ACHN (cell line): ENCODE data around the gene CAPN1.

Source experiments
- DNase-seq: peaks from one replicate; pipeline ENCODE4 v3.0.0-alpha.2; 2015
- in situ Hi-C: cut with HindIII; loops from 2 replicates; pipeline ENCODE4 v1.10.0; 2017; ENCODE audit warnings: low sequenced_read_pairs, low pct_ligation_motif_present, low pct_unique_long_range_greater_than_20kb

CAPN1 gene

DNA sequence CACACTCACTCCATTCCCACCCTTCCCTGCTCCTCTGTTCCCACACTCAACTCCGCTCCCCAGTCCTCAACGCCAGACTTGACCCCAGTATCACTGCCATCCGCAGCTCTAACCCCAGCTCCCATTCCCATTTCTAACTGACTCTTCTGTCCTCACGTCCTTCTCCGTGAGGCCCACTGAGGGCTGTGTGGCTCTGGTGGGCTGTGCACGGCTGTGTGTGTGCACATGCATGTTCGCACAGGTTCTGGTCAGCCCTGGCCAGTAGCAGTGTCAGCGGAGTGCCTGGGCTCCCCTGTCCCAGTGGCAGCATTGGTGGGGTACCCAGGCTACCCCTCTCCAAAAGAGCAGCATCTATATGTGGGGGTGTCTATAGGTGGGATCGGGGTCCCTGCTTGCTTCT, 5.0 kb downstream of the CAPN1 start:
- DNase-seq: no peak
- in situ Hi-C loops: no loop called here

DNA sequence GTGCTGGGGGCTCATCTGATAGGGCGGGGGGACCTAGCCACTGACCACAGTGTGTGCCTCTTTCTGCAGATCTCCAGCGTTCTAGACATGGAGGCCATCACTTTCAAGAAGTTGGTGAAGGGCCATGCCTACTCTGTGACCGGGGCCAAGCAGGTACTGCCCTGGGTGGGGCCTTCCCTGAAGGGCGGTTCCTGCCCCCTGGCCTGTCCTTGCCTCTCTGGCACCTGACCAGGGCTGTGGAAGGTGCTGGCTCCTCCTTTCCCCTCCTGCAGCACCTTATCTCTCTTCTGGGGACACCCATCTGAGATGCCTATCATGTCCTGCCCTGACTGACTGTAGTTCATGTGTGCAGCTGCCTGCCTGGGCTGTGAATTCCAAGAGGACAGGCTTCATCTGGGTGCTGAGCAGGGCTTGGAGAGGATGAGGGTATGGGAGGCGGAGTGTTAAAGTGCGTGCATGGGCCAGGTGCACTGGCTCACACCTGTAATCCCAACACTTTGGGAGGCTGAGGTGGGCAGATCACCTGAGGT, 5.5 kb downstream of the CAPN1 start:
- in situ Hi-C loops: no loop called here
- no peak for DNase-seq

DNA sequence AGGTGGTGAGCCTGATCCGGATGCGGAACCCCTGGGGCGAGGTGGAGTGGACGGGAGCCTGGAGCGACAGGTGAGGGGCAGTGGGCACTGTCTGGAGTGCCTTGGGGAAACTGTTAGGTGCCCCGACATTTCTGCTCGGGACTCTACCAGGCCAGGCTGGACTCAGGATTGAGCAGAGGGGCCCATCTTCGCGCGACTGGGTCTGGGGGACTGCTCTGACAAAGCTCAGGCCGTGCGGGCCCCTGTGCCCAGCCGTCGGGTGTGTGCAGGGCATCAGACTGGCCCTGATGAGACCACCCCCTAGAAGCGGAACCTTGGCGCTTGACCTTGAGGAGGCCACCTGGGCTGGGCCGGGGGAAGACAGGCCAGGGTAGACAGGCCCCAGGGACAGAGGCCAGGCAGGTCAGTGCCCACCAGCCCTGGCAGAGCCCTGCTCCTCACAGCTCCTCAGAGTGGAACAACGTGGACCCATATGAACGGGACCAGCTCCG, 6.3 kb downstream of the CAPN1 start:
- no peak for DNase-seq
- in situ Hi-C loops: no loop called here

DNA sequence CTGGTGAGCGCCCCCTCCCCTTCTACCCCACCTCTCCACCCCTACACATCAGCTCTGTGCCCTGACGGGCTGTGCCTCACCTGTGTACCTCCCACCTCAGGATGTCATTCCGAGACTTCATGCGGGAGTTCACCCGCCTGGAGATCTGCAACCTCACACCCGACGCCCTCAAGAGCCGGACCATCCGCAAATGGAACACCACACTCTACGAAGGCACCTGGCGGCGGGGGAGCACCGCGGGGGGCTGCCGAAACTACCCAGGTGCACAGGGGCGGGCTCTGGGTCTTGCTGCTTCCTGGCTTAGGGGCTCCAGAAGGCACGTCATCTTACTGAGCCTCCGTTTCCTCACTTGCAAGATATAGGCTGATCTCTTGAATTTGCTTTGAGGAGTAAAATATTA, 6.8 kb downstream of the CAPN1 start:
- in situ Hi-C loops: no loop called here
- no peak for DNase-seq

DNA sequence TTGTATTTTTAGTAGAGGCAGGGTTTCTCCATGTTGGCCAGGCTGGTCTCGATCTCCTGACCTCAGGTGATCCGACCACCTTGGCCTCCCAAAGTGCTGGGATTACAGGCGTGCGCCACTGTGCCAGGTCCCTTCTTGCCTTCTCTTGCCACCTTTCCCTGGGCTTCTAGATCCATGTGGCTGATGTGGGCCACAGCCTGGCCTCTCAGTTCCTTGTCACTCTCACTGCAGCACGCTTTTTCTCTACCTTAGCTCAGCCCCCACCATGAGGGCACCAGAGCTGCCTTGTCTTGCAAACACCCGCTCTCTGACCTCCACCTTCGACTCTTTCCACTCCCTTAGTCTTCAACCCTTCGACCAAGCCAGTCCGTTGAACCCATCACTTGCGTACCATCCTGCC, 7.5 kb downstream of the CAPN1 start:
- no peak for DNase-seq
- in situ Hi-C loops: no loop called here

DNA sequence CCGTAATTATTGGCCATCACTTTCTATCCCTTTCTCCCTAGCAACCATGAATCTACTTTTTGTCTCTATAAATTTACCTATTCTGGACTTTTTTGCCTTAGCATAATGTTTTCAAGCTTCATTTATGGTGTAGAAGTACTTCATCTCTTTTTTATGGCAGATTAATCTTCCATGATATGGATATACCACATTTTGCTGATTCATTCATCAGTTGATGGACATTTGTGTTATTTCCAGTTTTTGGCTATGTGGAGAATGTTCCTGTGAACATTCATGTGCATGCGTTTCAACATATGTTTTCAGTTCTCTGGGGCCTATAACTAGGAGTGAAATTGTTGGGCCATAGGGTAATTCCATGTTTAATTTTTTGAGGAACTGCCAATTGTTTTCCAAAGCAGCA, 12.8 kb downstream of the CAPN1 start:
- in situ Hi-C loops: no loop called here
- DNase-seq: no peak

DNA sequence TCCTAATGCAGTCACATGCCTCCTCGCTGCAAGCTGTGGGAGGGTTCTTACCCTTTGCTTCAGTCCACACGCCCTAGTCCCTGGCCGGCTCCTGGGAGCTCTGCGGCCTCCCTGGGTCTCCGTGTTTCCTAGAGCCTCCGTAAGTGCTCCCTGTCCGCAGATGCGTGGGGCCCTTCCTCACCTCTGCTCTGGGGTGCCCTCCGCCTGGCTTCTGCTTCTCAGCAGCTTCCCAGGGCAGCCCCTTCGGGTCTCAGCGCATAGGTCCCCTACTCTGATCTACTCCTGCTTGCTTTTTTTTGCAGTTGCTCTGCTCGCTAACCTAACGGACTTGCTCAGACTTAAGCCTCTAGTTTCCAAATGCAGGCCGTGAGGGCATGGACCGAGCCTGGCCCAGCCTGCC, 22.4 kb downstream of the CAPN1 start:
- in situ Hi-C loops: no loop called here
- DNase-seq: no peak

DNA sequence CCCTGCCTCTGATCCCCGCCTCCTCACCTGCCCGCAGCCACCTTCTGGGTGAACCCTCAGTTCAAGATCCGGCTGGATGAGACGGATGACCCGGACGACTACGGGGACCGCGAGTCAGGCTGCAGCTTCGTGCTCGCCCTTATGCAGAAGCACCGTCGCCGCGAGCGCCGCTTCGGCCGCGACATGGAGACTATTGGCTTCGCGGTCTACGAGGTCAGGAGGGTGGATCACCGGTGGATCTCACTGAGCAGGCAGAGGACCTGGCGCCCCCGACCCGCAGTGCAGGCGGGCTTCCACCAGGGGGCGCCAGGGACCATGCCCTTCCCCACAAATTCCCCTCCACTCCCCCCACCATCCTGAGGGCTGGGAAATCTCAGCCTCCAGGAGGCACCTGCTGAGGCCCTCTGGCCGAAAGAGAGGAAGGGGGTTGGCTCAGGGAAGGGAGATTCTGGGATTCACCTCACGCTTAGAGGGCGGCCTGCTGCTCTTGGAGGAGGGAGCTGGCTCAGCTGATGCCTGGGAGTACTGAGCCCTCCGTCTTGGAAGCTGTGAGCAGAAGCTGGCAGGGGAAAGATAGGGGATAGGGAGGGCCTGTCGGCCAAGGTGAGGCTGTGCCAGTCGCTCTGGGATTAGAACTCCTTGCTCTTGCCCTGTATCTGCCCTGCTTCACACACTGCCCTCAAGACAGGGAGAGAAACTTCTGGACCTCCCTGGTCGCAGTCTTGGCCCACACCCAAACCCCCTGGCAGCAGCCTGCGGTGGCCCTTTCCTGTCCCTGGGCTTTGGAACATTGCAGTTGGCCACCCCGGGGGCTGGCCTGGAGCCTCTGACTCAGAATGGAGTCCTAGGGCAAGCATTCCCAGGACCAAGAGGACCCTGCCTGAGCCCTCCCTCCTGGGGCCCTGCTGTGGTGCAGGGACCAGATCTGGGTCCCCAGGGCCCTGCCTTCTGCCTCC, 23.2 kb downstream of the CAPN1 start:
- peak; percentile 48 for DNase-seq
- in situ Hi-C loops: no loop called here

DNA sequence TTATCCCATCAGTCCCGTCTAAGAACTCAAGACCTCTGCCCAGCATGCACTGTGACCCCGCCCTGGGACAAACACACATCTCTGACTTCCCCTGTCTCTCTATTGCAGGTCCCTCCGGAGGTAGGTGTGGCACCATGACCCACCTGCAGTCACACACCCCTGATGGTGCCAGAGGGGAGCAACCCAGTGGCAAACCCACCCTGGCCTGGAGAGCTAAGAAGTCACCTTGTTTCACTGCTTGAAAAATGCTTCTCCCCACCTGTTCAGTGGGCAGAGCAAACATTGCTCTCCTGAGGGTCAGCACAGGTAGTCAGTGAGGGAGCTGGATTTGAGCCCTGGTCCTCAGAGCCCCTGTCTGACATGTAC, 23.9 kb downstream of the CAPN1 start:
- DNase-seq: no peak
- in situ Hi-C loops: no loop called here

DNA sequence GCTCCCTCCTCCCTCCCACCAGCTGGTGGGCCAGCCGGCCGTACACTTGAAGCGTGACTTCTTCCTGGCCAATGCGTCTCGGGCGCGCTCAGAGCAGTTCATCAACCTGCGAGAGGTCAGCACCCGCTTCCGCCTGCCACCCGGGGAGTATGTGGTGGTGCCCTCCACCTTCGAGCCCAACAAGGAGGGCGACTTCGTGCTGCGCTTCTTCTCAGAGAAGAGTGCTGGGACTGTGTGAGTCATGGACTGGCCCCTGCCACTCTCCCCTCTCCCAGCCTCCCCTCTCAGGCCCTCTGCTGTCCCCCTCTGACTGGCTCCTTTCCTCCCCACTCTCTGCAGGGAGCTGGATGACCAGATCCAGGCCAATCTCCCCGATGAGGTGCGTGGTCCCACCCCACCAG, 24.7 kb downstream of the CAPN1 start:
- DNase-seq: no peak
- in situ Hi-C loops: no loop called here

DNA sequence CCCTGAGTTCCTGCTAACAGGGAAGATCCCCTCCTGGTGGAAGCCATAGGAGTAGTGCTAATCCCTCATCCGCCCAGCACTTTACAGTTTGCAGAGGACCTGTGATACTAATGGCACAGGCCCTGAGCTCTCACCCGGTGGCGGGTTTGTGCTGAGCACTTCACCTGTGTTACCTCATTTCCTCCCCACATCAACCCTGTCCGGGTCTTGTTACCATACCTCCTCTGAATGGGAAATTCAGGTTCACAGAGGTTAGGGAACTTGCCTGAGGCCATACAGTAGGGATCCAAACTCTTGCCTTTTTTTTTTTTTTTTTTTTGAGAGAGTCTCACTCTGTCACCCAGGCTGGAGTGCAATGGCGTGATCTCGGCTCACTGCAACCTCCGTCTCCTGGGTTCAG, 25.2 kb downstream of the CAPN1 start:
- in situ Hi-C loops: no loop called here
- no peak for DNase-seq

DNA sequence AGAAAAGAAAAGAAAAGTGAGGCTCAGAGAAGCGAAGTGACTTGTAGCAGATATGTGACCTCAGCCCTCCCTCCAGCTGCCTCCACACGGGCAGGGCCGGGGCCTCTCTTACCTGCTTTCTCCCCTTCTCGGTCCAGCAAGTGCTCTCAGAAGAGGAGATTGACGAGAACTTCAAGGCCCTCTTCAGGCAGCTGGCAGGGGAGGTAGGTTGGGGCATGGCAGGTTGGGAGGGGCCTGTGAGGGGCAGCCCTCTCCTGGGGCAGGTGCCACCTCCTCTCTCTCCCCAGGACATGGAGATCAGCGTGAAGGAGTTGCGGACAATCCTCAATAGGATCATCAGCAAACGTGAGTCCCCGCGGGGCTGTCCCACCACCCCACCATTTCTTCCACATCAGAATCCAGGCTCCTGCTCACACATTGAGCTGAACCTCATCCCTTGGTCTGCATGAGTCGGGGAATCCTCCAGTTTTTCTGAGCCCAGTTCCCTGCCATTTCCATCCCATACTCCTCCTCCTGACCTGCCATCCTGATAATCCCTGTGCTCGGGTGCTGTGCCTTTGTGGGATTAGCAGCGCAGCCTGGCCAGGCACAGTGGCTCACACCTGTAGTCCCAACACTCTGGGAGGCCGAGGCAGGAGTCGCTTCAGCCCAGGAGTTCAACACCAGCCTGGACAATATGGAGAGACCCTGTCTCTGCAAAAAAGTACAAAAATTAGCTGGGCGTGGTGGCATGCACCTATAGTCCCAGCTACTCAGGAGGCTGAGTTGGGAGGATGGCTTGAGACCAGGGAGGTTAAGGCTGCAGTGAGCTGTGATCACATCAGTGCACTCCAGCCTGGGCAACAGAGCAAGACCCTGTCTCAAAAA, 26.4 kb downstream of the CAPN1 start:
- in situ Hi-C loops: no loop called here

DNA sequence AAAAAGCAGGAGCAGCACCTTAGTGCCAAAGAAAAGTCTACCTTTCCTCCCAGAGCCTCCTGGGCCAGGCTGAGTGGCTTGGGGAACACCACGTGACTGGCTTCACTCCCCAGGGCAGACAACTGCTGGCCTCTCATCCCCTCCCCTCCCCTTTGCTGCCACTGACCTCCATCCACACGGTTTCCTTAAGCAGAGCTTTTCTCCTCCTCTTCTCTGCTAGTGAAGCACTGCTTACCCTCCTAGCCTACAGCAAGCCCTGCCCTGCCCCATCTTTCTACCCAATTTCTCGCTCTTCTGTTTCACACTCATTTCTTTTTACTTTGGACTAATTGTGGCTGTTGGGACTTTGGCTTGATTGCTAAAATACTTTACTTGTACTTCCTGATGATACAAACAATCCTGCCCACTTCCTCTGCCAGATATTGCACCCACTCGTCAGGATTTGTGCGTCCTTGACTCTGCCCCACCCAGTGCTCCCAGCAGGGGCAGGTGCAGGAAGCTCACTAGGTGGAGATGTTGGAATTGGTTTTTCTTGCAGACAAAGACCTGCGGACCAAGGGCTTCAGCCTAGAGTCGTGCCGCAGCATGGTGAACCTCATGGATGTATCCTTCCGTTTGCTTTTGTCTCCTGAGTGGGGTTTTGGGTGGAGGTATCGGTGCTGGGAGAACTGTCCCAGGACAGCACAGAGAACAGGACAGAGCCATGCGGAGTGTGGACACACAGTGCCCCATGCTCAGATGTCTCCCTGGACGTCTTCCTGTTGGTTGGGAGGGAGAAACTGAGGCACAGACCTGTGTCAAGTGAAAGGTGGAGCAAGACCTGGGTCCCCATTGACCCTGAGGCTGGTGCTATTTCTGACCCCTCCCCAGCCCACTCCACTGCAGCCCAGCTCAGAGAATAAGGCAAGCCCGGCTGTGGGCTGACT, 27.3 kb downstream of the CAPN1 start:
- no peak for DNase-seq
- in situ Hi-C loops: no loop called here

More for the DNA sequence above, 26.4 kb downstream of the CAPN1 start:
- no peak for DNase-seq

DNA sequence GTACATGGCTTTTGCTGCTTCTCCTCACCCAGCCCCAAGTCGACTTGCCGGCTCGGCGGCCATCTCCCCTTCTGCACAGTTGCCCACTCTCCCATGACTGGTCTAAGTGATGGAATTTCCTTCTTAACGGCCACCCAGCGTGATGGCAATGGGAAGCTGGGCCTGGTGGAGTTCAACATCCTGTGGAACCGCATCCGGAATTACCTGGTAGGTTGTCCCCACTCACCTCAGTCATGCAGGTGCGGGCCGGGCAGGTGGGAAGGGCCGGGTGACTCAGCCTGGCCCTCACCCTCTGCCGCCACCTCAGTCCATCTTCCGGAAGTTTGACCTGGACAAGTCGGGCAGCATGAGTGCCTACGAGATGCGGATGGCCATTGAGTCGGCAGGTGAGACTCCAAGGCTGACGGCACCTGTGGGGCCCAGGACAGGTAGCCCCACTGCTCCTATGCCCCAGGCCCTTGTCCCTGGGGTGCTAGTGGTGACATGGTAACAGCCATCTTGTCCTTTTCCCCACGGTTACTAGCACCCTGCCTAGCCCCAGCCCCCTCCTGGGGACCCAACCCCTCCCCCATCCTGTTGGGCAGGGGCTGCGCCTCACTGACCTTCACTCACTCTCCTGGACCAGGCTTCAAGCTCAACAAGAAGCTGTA, 28.1 kb downstream of the CAPN1 start:
- in situ Hi-C loops: no loop called here
- DNase-seq: no peak

DNA sequence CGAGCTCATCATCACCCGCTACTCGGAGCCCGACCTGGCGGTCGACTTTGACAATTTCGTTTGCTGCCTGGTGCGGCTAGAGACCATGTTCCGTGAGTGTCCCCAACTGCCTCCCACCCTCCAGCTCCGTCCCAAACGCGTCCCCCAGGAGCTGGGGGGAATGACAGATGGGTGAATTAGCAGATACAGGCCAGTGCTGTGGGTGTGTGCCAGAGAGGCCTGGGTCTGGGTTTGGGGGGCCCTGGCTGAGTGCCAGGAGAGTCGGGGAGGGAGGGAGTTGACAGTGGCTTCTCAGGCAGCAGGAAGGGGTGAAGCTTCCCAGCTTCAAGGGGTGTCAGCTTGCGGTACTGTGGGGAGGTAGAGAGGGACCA, 28.6 kb downstream of the CAPN1 start:
- no peak for DNase-seq
- in situ Hi-C loops: no loop called here

DNA sequence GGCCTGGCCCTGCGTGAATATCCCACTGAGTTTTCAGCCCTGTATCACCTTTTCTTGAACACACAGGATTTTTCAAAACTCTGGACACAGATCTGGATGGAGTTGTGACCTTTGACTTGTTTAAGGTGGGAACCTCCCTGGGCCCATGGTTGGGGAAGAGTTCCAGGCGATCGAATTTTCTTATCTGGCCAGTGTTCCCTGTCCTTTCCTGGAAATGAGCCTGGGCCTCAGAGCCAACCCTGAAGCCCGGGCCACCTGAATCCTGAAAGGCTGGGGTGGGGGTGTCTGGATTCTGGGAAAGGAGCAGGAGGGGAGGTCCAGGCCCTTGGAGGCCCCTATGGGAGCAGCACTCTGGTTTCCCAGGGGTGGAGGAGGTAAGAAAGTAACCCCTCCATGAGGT, 29.0 kb downstream of the CAPN1 start:
- no peak for DNase-seq
- in situ Hi-C loops: no loop called here

DNA sequence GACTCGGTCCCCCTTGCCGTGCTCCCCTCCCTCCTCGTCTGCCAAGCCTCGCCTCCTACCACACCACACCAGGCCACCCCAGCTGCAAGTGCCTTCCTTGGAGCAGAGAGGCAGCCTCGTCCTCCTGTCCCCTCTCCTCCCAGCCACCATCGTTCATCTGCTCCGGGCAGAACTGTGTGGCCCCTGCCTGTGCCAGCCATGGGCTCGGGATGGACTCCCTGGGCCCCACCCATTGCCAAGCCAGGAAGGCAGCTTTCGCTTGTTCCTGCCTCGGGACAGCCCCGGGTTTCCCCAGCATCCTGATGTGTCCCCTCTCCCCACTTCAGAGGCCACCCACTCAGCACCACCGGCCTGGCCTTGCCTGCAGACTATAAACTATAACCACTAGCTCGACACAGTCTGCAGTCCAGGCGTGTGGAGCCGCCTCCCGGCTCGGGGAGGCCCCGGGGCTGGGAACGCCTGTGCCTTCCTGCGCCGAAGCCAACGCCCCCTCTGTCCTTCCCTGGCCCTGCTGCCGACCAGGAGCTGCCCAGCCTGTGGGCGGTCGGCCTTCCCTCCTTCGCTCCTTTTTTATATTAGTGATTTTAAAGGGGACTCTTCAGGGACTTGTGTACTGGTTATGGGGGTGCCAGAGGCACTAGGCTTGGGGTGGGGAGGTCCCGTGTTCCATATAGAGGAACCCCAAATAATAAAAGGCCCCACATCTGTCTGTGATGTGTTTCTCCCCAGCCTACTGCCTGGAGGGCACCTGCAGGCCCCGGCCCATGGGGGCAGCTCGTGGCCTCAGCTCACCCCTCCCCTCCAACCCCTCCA, 29.8 kb downstream of the CAPN1 start:
- no peak for DNase-seq
- in situ Hi-C loops: no loop called here
